ENCODE measurements around the gene TNF.

TNF gene

GRCh38 chr6:31531162-31531561 lies 44.2 kb upstream of the TNF start:
- H3K4me3 ChIP-seq (ENCODE audit: low read length), result no peak overlapping the region
- TF ChIP-seq CTCF (IDR thresholded peaks at IDR 0.05; ENCODE audit: insufficient read depth, low read depth, low read length, missing control alignments), result no peak
- no peak for DNase-seq (ENCODE audit: low read depth)

GRCh38 chr6:31531771-31532643 lies 43.4 kb upstream of the TNF start:
- DNase-seq (ENCODE audit: low read depth), result no peak
- no peak overlapping the region for H3K4me3 ChIP-seq (ENCODE audit: low read length)
- TF ChIP-seq CTCF (IDR thresholded peaks at IDR 0.05; ENCODE audit: insufficient read depth, low read depth, low read length, missing control alignments), result no peak

GRCh38 chr6:31532644-31533454 lies 42.5 kb upstream of the TNF start:
- no peak overlapping the region for H3K4me3 ChIP-seq (ENCODE audit: low read length)
- no peak for TF ChIP-seq CTCF (IDR thresholded peaks at IDR 0.05; ENCODE audit: insufficient read depth, low read depth, low read length, missing control alignments)
- no peak for DNase-seq (ENCODE audit: low read depth)

- TF ChIP-seq CTCF (IDR thresholded peaks at IDR 0.05; ENCODE audit: insufficient read depth, low read depth, low read length, missing control alignments), result no peak
- no peak for DNase-seq (ENCODE audit: low read depth)
- H3K4me3 ChIP-seq (ENCODE audit: low read length), result no peak overlapping the region
These were observed 41.9 kb upstream of the TNF start for GRCh38 chr6:31533455-31533841.

- no peak for TF ChIP-seq CTCF (IDR thresholded peaks at IDR 0.05; ENCODE audit: insufficient read depth, low read depth, low read length, missing control alignments)
- DNase-seq (ENCODE audit: low read depth), result no peak
- no peak overlapping the region for H3K4me3 ChIP-seq (ENCODE audit: low read length)
These were observed 41.4 kb upstream of the TNF start for GRCh38 chr6:31534011-31534410.

- H3K4me3 ChIP-seq (ENCODE audit: low read length), result no peak overlapping the region
- DNase-seq (ENCODE audit: low read depth), result no peak
- no peak for TF ChIP-seq CTCF (IDR thresholded peaks at IDR 0.05; ENCODE audit: insufficient read depth, low read depth, low read length, missing control alignments)
These were observed 40.8 kb upstream of the TNF start for GRCh38 chr6:31534521-31535040.

All from epithelial cell of esophagus (primary cell).